HCT116 (cell line): ENCODE data around the gene GATAD2B. TPM values are rescaled to one million over a fixed set of nuclear protein-coding genes. Genes with fewer than 3 reads are reported as not detected.

Experiments used
- ATAC-seq: fragments of 200-7000 bp; cut with Tn5 transposase; 2 replicates; pipeline ENCODE4 v1.9.1; 2020; ENCODE audit warnings: mild to moderate bottlenecking, moderate library complexity
- BruUV-seq: library from RNA; stranded (reverse); fragments of 400-500 nt; replicated peaks from 2 replicates; lab custom pipeline; 2021; lab: Mats Ljungman, UMichigan
- CTCF ChIA-PET: fragments of 300-600 bp; sonication (Branson Sonifier 250); formaldehyde crosslinking; loops from one replicate; lab custom pipeline; 2021; ENCODE audit warnings: antibody characterized with exemption; lab: Charles Lee
- POLR2A ChIA-PET: fragments of 300-600, 350-600 bp; sonication (Branson Sonifier 250); formaldehyde crosslinking; loops from one replicate; lab custom pipeline; 2021; ENCODE audit warnings: antibody characterized with exemption; lab: Charles Lee
- RAD21 ChIA-PET, 2 experiments: fragments of 300-600 bp; sonication (Branson Sonifier 250); formaldehyde crosslinking; loops; one replicate each; lab custom pipeline; 2023; ENCODE audit warnings: low total read pairs in 2 of 2; ENCODE audit not compliant: uncharacterized antibody in 2 of 2, unreplicated experiment in 2 of 2, low non-redundant PET in 1 of 2; lab: Charles Lee
- DNase-seq: peaks from one replicate; pipeline ENCODE4 v3.0.0-alpha.2; 2010; ENCODE audit warnings: low read depth, low spot score
- H2AFZ ChIP-seq: fragments of 200-600 bp; shearing (Covaris generic), sonication (generic); 2 replicates; pipeline ENCODE4 v1.6.1; 2017; ENCODE audit warnings: low read depth, mixed run types, mixed read lengths, antibody characterized with exemption, low read length; ENCODE audit not compliant: poor library complexity, severe bottlenecking
- H3K27ac ChIP-seq: 2 replicates; pipeline ENCODE4 v1.5.1; 2012; ENCODE audit warnings: low read depth, low read length
- H3K27me3 ChIP-seq: fragments of 200-600 bp; sonication (generic); 2 replicates; pipeline ENCODE4 v1.6.1; 2016; ENCODE audit warnings: mixed run types, low read length, mixed read lengths; ENCODE audit not compliant: insufficient read depth
- H3K36me3 ChIP-seq, 2 experiments: fragments of 200-500 bp in 1 of 2; fragments of 200-600 bp in 1 of 2; sonication (Bioruptor generic) in 1 of 2; sonication (generic) in 1 of 2; 2 replicates each; pipeline versions ENCODE4 v1.5.1 to v1.6.1; 2014 to 2016; ENCODE audit warnings: low read length in 2 of 2, inconsistent platforms in 1 of 2, mixed read lengths in 1 of 2, mixed run types in 1 of 2; ENCODE audit not compliant: insufficient read depth in 2 of 2, control insufficient read depth in 1 of 2
- H3K4me1 ChIP-seq, 2 experiments: fragments of 200-600 bp in 1 of 2; sonication (generic) in 1 of 2; 2 replicates each; pipeline versions ENCODE4 v1.5.1 to v1.6.1; 2012 to 2017; ENCODE audit warnings: low read length in 2 of 2, inconsistent platforms in 1 of 2, mild to moderate bottlenecking in 1 of 2, mixed read lengths in 1 of 2, mixed run types in 1 of 2, moderate library complexity in 1 of 2; ENCODE audit not compliant: insufficient read depth in 2 of 2, control insufficient read depth in 1 of 2
- H3K4me2 ChIP-seq: fragments of 200-600 bp; sonication (generic); 2 replicates; pipeline ENCODE4 v1.6.1; 2017; ENCODE audit warnings: mixed run types, low read length, mixed read lengths
- H3K4me3 ChIP-seq, 2 experiments: fragments of 200-600 bp in 1 of 2; sonication (generic) in 1 of 2; replicated peaks in 1 of 2; 2 replicates each; pipeline ENCODE4 v1.5.1; 2011 to 2016; ENCODE audit warnings: low read length in 2 of 2, control low read depth in 1 of 2, low read depth in 1 of 2, mild to moderate bottlenecking in 1 of 2, mixed read lengths in 1 of 2, mixed run types in 1 of 2
- H3K79me2 ChIP-seq: fragments of 200-600 bp; sonication (generic); 2 replicates; pipeline ENCODE4 v1.6.1; 2017; ENCODE audit warnings: mild to moderate bottlenecking, mixed run types, low read length, moderate library complexity, mixed read lengths; ENCODE audit not compliant: insufficient read depth
- H3K9ac ChIP-seq: fragments of 200-600 bp; sonication (generic); 2 replicates; pipeline ENCODE4 v1.6.1; 2016; ENCODE audit warnings: low read length, mixed read lengths
- H3K9me2 ChIP-seq: fragments of 200-600 bp; sonication (generic), shearing (Covaris generic); 2 replicates; pipeline ENCODE4 v1.6.1; 2017; ENCODE audit warnings: mixed run types, mild to moderate bottlenecking, moderate library complexity; ENCODE audit not compliant: insufficient read depth
- H3K9me3 ChIP-seq, 2 experiments: fragments of 200-500 bp in 1 of 2; fragments of 200-600 bp in 1 of 2; sonication (Bioruptor generic) in 1 of 2; sonication (generic) in 1 of 2; 2 replicates each; pipeline ENCODE4 v1.6.1; 2014 to 2017; ENCODE audit warnings: low read length in 2 of 2, mixed read lengths in 2 of 2, inconsistent platforms in 1 of 2, low read depth in 1 of 2, mild to moderate bottlenecking in 1 of 2, mixed run types in 1 of 2, moderate library complexity in 1 of 2; ENCODE audit not compliant: control insufficient read depth in 1 of 2, insufficient read depth in 1 of 2
- H4K20me1 ChIP-seq: fragments of 200-600 bp; sonication (generic), shearing (Covaris generic); 2 replicates; pipeline ENCODE4 v1.6.1; 2017; ENCODE audit warnings: mixed run types, mild to moderate bottlenecking, moderate library complexity; ENCODE audit not compliant: insufficient read depth
- CTCF ChIP-seq, 3 experiments: fragments of 200-600 bp in 1 of 3; sonication (generic) in 1 of 3; IDR thresholded peaks in 2 of 3; conservative IDR thresholded peaks in 1 of 3; 2 replicates each; pipeline ENCODE4 v1.5.1; 2012 to 2017; ENCODE audit warnings: low read depth in 2 of 3, low read length in 2 of 3, antibody characterized with exemption in 1 of 3, borderline replicate concordance in 1 of 3, control low read depth in 1 of 3, mild to moderate bottlenecking in 1 of 3, mixed read lengths in 1 of 3, mixed run types in 1 of 3, moderate library complexity in 1 of 3; ENCODE audit not compliant: insufficient read depth in 1 of 3
- EZH2 ChIP-seq: fragments of 200-600 bp; sonication (generic); IDR thresholded peaks from 2 replicates; pipeline ENCODE4 v1.6.1; 2017; ENCODE audit warnings: antibody characterized with exemption, mixed run types
- JUND ChIP-seq: IDR thresholded peaks from 2 replicates; pipeline ENCODE4 v1.6.1; 2012
- POLR2A ChIP-seq: IDR thresholded peaks from 2 replicates; pipeline ENCODE4 v1.7.0; 2011; ENCODE audit warnings: borderline replicate concordance; ENCODE audit not compliant: insufficient read depth, insufficient read length; ENCODE audit errors: extremely low read depth
- POLR2AphosphoS5 ChIP-seq: IDR thresholded peaks from 2 replicates; pipeline ENCODE4 v1.6.1; 2011; ENCODE audit warnings: mild to moderate bottlenecking, low read depth, low read length, moderate library complexity
- REST ChIP-seq: IDR thresholded peaks from 2 replicates; pipeline ENCODE4 v1.6.1; 2012; ENCODE audit warnings: low read depth
- SP1 ChIP-seq: IDR thresholded peaks from 2 replicates; pipeline ENCODE4 v1.6.1; 2012; ENCODE audit warnings: low read depth
- SRF ChIP-seq: IDR thresholded peaks from 2 replicates; pipeline ENCODE4 v1.6.1; 2012; ENCODE audit warnings: low read depth
- YY1 ChIP-seq: IDR thresholded peaks from 2 replicates; pipeline ENCODE4 v1.6.1; 2011; ENCODE audit warnings: low read length, low read depth, moderate library complexity, mild to moderate bottlenecking; ENCODE audit not compliant: insufficient replicate concordance; ENCODE audit errors: extremely low read depth
- ZNF274 ChIP-seq: fragments of 200-500 bp; sonication (Bioruptor generic); IDR thresholded peaks from 2 replicates; pipeline ENCODE4 v1.6.1; 2014; ENCODE audit warnings: mild to moderate bottlenecking, low read depth, low read length, inconsistent platforms
- intact Hi-C: fragments of 100-400 bp; cut with micrococcal nuclease; formaldehyde crosslinking; loops from 2 replicates; pipeline ENCODE4 v1.10.0; 2022
- total RNA-seq: library from RNA; stranded (reverse); gene quantifications from one replicate; pipeline ENCODE4 v1.2.1, GENCODE V29; 2021; ENCODE audit not compliant: unreplicated experiment
- TF ChIP-seq, protein P1 (sequence below): IDR thresholded peaks from 2 replicates; pipeline ENCODE4 v1.6.1; 2012
- TF ChIP-seq, protein P2 (sequence below): IDR thresholded peaks from 2 replicates; pipeline ENCODE4 v1.6.1; 2011; ENCODE audit warnings: mild to moderate bottlenecking, low read length, moderate library complexity; ENCODE audit not compliant: insufficient replicate concordance; ENCODE audit errors: extremely low read depth
- TF ChIP-seq, protein P3 (sequence below): IDR thresholded peaks from 2 replicates; pipeline ENCODE4 v1.6.1; 2012

The GATAD2B gene
- total RNA-seq, 1 experiment from 2014 or later = 50.2 TPM

DNA sequence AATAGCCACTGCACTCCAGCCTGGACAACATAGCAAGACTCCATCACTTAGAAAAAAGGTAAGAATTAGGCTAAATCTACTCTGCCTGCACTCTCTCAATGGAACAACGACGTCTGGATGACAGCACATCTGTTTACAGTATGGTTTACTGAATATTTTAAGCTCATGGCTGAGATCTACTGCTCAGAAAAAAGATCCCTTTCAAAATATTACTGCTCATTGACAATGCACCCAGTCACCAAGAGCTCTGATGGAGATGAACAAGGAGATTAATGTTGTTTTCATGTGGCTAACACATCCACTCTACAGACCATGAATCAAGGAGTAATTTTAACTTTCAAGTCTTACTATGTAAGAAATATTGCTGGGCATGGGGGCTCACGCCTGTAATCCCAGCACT, 89.6 kb downstream of the GATAD2B start (continued):
- TF ChIP-seq SP1 (no peak), REST (no peak), POLR2A (no peak), ZNF274 (no peak)

DNA sequence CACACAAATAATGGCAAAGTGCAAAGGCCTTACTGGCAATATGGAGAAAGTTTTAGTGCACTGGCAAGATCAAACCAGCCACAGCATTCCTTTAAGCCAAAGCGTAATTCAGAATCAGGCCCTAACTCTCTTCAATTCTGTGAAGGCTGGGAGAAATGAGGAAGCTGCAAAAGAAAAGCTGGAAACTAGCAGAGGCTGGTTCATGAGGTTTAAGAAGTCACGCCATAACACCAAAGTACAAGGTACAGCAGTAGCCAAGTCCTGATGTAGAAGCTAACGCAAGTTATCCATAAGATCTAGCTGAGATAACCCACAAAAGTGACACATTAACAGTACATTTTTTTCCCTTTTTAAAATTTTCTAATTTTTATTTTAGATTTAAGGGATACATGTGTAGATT, 90.5 kb downstream of the GATAD2B start:
- H3K27ac ChIP-seq = no peak overlapping the region
- POLR2A ChIA-PET = no interaction called here
- no peak overlapping the region for H3K9ac ChIP-seq
- ATAC-seq (no peak), DNase-seq (no peak)
- H4K20me1 ChIP-seq = no peaks in the 10 kb centered on the region
- intact Hi-C loops = no loop called here
- BruUV-seq = no TSS peak
- H3K27me3 ChIP-seq = no peaks in the 10 kb centered on the region
- no peaks in the 10 kb centered on the region for H3K9me2 ChIP-seq
- H2AFZ ChIP-seq = no peak overlapping the region
- H3K4me2 ChIP-seq = no peak overlapping the region
- no peak overlapping the region for H3K4me3 ChIP-seq
- no peaks in the 10 kb centered on the region for H3K9me3 ChIP-seq
- no peaks in the 10 kb centered on the region for H3K4me1 ChIP-seq
- CTCF ChIA-PET = no interaction called here
- peaks cover 18% of the 10 kb centered on the region; the same call in 1 of the 2 replicates for H3K79me2 ChIP-seq
- RAD21 ChIA-PET = no interaction called here
- H3K36me3 ChIP-seq = peaks cover 0 to 6% of the 10 kb centered on the region in 2 experiments; a peak in 3 of 4 replicates
- TF ChIP-seq YY1 (no peak), POLR2AphosphoS5 (no peak), REST (no peak), SRF (no peak), JUND (no peak), ZNF274 (no peak), EZH2 (no peak), CTCF (IDR thresholded peaks at IDR 0.05 in 2 of 3, conservative IDR thresholded peaks at IDR 0.05 in 1 of 3; ENCODE audit: borderline replicate concordance in 1 of 3, insufficient read depth in 1 of 3, low read depth in 2 of 3, low read length in 2 of 3) (no peak)
- TF ChIP-seq, protein P1, sequence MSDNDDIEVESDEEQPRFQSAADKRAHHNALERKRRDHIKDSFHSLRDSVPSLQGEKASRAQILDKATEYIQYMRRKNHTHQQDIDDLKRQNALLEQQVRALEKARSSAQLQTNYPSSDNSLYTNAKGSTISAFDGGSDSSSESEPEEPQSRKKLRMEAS = no peak
- TF ChIP-seq, protein P2, sequence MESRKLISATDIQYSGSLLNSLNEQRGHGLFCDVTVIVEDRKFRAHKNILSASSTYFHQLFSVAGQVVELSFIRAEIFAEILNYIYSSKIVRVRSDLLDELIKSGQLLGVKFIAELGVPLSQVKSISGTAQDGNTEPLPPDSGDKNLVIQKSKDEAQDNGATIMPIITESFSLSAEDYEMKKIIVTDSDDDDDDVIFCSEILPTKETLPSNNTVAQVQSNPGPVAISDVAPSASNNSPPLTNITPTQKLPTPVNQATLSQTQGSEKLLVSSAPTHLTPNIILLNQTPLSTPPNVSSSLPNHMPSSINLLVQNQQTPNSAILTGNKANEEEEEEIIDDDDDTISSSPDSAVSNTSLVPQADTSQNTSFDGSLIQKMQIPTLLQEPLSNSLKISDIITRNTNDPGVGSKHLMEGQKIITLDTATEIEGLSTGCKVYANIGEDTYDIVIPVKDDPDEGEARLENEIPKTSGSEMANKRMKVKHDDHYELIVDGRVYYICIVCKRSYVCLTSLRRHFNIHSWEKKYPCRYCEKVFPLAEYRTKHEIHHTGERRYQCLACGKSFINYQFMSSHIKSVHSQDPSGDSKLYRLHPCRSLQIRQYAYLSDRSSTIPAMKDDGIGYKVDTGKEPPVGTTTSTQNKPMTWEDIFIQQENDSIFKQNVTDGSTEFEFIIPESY = no peak
- TF ChIP-seq, protein P3, sequence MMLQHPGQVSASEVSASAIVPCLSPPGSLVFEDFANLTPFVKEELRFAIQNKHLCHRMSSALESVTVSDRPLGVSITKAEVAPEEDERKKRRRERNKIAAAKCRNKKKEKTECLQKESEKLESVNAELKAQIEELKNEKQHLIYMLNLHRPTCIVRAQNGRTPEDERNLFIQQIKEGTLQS = no peak
